GM06990 (cell line): ENCODE data around the gene ATXN2L.
"Not testable (repeated sequence)": the region's sequence is repeated elsewhere in the genome, so short reads cannot be mapped to it uniquely, and the experiment has no call there.

Source experiments
- DNase-seq: peaks from one replicate; pipeline ENCODE4 v3.0.0-alpha.2; 2011; ENCODE audit not compliant: insufficient read length; ENCODE audit errors: extremely low read depth
- H3K27me3 ChIP-seq: replicated peaks from 2 replicates; pipeline ENCODE4 v1.6.0; 2011; ENCODE audit warnings: low read length; ENCODE audit not compliant: control insufficient read depth, insufficient read depth
- H3K36me3 ChIP-seq: 2 replicates; pipeline ENCODE4 v1.5.1; 2011; ENCODE audit warnings: low read length; ENCODE audit not compliant: control insufficient read depth, insufficient read depth
- H3K4me3 ChIP-seq: replicated peaks from 2 replicates; pipeline ENCODE4 v1.5.1; 2011; ENCODE audit warnings: low read depth, mild to moderate bottlenecking, control low read depth, low read length
- TF ChIP-seq, protein P1 (sequence below): IDR thresholded peaks from 2 replicates; pipeline ENCODE4 v1.5.1; 2011; ENCODE audit warnings: low read length, control low read depth, mild to moderate bottlenecking, inconsistent platforms; ENCODE audit not compliant: insufficient read depth, poor library complexity, severe bottlenecking

The ATXN2L gene

DNA sequence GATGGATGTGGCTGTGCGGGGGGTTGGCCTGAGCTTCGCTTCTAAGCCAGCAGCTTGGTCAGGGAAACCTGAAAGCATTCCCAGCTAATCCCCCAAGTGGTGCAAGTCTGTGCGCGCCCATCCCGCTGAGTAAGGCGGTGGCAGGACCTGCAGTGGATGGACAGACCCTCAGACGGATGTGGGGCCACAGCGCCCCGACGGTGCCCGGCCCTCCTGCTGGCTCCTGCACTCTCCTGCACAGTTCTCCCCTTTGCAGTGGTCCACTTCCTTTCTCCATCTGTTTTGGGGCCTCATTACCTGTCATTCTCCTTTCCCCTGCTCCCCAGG lies 57.8 kb downstream of the ATXN2L start:
- Histone ChIP-seq H3K36me3 (no peaks in the 10 kb centered on the region; the same call in 1 of the 2 replicates), H3K27me3 (no peaks in the 10 kb centered on the region), H3K4me3 (no peak overlapping the region)
- TF ChIP-seq, protein P1, sequence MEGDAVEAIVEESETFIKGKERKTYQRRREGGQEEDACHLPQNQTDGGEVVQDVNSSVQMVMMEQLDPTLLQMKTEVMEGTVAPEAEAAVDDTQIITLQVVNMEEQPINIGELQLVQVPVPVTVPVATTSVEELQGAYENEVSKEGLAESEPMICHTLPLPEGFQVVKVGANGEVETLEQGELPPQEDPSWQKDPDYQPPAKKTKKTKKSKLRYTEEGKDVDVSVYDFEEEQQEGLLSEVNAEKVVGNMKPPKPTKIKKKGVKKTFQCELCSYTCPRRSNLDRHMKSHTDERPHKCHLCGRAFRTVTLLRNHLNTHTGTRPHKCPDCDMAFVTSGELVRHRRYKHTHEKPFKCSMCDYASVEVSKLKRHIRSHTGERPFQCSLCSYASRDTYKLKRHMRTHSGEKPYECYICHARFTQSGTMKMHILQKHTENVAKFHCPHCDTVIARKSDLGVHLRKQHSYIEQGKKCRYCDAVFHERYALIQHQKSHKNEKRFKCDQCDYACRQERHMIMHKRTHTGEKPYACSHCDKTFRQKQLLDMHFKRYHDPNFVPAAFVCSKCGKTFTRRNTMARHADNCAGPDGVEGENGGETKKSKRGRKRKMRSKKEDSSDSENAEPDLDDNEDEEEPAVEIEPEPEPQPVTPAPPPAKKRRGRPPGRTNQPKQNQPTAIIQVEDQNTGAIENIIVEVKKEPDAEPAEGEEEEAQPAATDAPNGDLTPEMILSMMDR: no peak
- no peak for DNase-seq

DNA sequence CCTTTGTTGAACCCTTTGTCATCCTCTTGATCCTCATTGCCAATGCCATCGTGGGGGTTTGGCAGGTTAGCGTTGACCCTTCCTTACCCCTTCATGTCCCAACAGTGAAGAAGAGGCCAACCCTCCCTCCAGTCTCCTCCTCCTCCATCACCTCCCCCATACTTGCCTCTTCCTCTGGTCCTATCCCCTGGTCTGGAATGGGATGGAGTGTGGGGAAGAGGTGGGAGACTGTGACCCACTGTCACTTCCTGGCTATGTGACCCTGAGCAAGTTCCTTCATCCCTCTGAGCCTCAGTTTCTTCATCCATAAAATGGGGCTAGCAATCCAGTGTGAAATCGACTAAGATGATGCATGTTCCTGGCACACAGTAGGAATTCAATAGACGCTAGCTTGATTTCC lies 58.2 kb downstream of the ATXN2L start:
- TF ChIP-seq, protein P1: no peak
- Histone ChIP-seq H3K36me3 (no peaks in the 10 kb centered on the region; the same call in 1 of the 2 replicates), H3K27me3 (no peaks in the 10 kb centered on the region), H3K4me3 (no peak overlapping the region)
- DNase-seq: no peak

DNA sequence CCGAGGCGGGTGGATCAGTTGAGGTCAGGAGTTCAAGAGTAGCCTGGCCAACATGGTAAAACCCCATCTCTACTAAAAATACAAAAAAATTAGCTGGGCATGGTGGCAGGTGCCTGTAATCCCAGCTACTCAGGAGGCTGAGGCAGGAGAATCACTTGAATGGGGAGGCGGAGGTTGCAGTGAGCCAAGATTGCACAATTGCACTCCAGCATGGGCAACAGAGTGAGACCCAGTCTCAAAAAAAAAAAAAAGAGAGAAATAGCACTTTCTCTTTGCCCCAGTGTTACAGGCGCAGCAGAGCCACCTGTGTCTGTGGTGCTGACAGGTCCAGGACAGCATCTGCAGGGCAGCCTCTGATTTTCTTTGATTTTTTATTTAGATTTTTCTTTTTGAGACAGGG lies 58.8 kb downstream of the ATXN2L start:
- not testable (repeated sequence) for DNase-seq, H3K27me3 ChIP-seq, H3K4me3 ChIP-seq, H3K36me3 ChIP-seq

DNA sequence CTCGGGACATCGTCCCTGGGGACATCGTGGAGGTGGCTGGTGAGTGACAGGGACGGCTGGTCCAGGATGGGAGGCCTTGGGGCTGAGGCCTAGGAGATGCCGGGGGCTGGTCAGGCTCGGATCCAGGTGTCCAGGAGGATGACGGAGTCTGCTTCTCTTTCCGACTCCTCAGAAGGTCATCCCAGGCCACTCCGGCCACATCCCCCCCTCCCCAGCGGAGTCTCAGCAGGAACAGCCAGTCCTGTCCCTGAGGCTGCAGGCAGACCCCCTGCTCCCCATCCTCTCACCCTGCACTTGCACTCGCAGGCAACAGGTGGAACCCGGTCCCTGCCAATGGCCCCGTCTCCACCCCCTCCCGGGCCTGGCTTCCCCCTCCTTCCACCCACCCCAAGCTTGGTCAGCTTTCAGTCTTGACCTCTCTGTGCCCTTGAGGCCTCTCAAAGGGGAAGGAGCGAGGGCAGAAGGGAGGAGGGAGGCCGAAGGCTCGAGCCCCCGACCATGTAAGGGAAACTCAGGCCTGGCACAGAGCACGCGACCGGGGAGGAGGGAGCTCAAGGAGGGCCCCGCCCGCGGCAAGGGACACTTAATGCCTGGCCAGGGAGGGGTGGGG lies 59.9 kb downstream of the ATXN2L start:
- no peak overlapping the region for H3K4me3 ChIP-seq
- no peaks in the 10 kb centered on the region for H3K27me3 ChIP-seq
- no peak for DNase-seq
- no peaks in the 10 kb centered on the region for H3K36me3 ChIP-seq
- TF ChIP-seq, protein P1: no peak

DNA sequence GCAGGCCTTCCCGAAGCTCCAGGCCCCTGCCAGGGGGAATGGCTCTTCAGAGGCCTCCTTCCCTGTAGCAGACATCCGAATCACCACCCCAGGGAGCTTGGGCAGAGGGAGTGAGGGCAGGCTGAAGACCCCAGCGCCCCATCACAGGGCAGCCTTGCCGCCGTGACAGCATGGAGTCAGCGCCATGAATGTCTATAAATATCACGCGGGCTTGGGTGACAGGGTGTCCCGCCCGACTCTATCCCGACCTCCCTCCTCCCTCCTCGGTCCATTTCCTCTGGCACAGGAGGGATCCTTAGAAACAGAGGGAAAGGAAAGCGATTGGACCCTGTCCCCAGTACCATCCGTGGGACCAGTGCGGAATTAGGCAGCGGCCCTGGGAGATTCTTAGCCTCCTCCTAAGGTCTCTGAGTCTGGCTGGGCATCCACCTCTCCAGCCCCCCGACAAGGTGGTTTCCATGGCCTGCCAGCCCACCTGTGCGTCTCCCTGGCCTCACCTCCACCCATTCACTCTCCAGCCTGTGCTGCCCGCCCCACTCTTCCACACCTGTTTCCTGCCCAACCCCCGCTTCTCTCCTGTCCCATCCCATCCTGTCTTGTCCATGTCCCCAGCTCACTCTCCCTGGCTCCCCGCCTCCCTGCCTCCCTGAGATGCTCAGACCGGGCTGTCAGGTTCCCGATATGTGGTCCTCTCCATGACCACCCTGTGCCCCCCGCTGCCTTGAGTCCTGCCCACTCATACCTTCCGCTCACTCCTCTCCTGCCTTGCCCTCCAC lies 60.6 kb downstream of the ATXN2L start:
- TF ChIP-seq, protein P1: no peak
- no peaks in the 10 kb centered on the region for H3K27me3 ChIP-seq
- H3K36me3 ChIP-seq: no peaks in the 10 kb centered on the region
- H3K4me3 ChIP-seq: no peak overlapping the region
- no peak for DNase-seq

DNA sequence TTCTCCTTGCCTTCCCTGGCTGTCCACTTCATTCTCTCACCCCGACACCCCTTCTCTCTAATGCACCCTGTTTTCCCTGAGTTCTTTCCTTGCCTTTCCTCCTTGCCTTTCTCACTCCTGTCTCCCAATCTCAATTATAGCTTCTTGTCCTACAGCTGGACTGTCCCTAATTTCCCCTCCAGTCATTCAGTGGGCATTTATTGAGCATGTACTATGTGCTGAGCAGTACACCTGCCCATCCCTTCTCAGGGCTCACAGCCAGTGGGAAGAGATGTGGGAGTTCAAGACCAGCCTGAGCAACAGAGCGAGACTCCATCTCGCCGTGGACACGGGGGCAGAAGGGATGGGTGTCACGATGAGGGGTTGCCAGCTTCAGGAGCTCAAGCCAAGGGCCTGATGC lies 61.2 kb downstream of the ATXN2L start:
- H3K27me3 ChIP-seq: no peaks in the 10 kb centered on the region
- TF ChIP-seq, protein P1: no peak
- no peak overlapping the region for H3K4me3 ChIP-seq
- no peaks in the 10 kb centered on the region for H3K36me3 ChIP-seq
- DNase-seq: no peak
